Stimulated activated CD8-positive, alpha-beta memory T cell treated with anti-CD3 and anti-CD28 coated beads, Interleukin-4, amount 100 ng/mL, for 48 hours (primary cell): Measurements from ENCODE around the gene EPHA8.

Experiments used
- DNase-seq: peaks from one replicate; pipeline ENCODE4 v3.0.0-alpha.2; 2020

The EPHA8 gene

GRCh38 chr1:22537441-22538139 lies 25.7 kb upstream of the EPHA8 start:
- DNase-seq = no peak

GRCh38 chr1:22539510-22540118 lies 23.7 kb upstream of the EPHA8 start:
- no peak for DNase-seq

GRCh38 chr1:22540337-22540736 lies 23.0 kb upstream of the EPHA8 start:
- DNase-seq = no peak

- DNase-seq = no peak
Observed at GRCh38 chr1:22542886-22543285, 20.4 kb upstream of the EPHA8 start.

GRCh38 chr1:22543679-22544078 lies 19.6 kb upstream of the EPHA8 start:
- no peak for DNase-seq

GRCh38 chr1:22544606-22545005 lies 18.7 kb upstream of the EPHA8 start:
- no peak for DNase-seq

GRCh38 chr1:22545141-22545540 lies 18.1 kb upstream of the EPHA8 start:
- DNase-seq = no peak

- DNase-seq = no peak
Observed at GRCh38 chr1:22547186-22547817, 16.0 kb upstream of the EPHA8 start.

GRCh38 chr1:22547818-22548462 lies 15.3 kb upstream of the EPHA8 start:
- no peak for DNase-seq

- DNase-seq = no peak
Observed at GRCh38 chr1:22550021-22550420, 13.3 kb upstream of the EPHA8 start.

- no peak for DNase-seq
Observed at GRCh38 chr1:22551591-22551990, 11.7 kb upstream of the EPHA8 start.

GRCh38 chr1:22552021-22552420 lies 11.3 kb upstream of the EPHA8 start:
- DNase-seq = no peak

- no peak for DNase-seq
Observed at GRCh38 chr1:22553104-22553880, 10.0 kb upstream of the EPHA8 start.

GRCh38 chr1:22553991-22554522 lies 9.2 kb upstream of the EPHA8 start:
- no peak for DNase-seq

GRCh38 chr1:22555371-22555656 lies 8.0 kb upstream of the EPHA8 start:
- DNase-seq = no peak

GRCh38 chr1:22556391-22557104 lies 6.7 kb upstream of the EPHA8 start:
- no peak for DNase-seq

- DNase-seq = no peak
Observed at GRCh38 chr1:22557341-22557950, 5.8 kb upstream of the EPHA8 start.

- DNase-seq = no peak
Observed at GRCh38 chr1:22563671-22564602, 648 bp downstream of the EPHA8 start.

- no peak for DNase-seq
Observed at GRCh38 chr1:22566161-22566560, 2.9 kb downstream of the EPHA8 start.

GRCh38 chr1:22567197-22567596 lies 3.9 kb downstream of the EPHA8 start:
- DNase-seq = no peak

- DNase-seq = no peak
Observed at GRCh38 chr1:22567994-22568393, 4.7 kb downstream of the EPHA8 start.
